AG09309 (cell line): Measurements from ENCODE around the gene CARMIL3.

Source experiments
- DNase-seq: peaks from one replicate; pipeline ENCODE4 v3.0.0-alpha.2; 2010; ENCODE audit warnings: low read depth
- H3K4me3 ChIP-seq: 2 replicates; pipeline ENCODE4 v1.5.1; 2011; ENCODE audit warnings: mild to moderate bottlenecking, low read depth, low read length, moderate library complexity; ENCODE audit not compliant: control insufficient read depth
- CTCF ChIP-seq: IDR thresholded peaks from 2 replicates; pipeline ENCODE4 v1.5.1; 2011; ENCODE audit warnings: mild to moderate bottlenecking, low read depth, low read length, inconsistent platforms; ENCODE audit not compliant: insufficient read depth, control insufficient read depth; ENCODE audit errors: missing control alignments

Gene CARMIL3

GRCh38 chr14:24115422-24116127 is 63.8 kb downstream of the CARMIL3 start:
- DNase-seq, result no peak
- TF ChIP-seq CTCF, result no peak
- peak overlapping the region; percentile 79 for H3K4me3 ChIP-seq

GRCh38 chr14:24116128-24116814 is 64.5 kb downstream of the CARMIL3 start:
- no peak for TF ChIP-seq CTCF

GRCh38 chr14:24117179-24117578 is 65.4 kb downstream of the CARMIL3 start:
- no peak overlapping the region for H3K4me3 ChIP-seq
- no peak for TF ChIP-seq CTCF

More at GRCh38 chr14:24116128-24116814, 64.5 kb downstream of the CARMIL3 start:
- no peak for DNase-seq
- H3K4me3 ChIP-seq, result no peak overlapping the region; the same call in 1 of the 2 replicates

More at GRCh38 chr14:24117179-24117578, 65.4 kb downstream of the CARMIL3 start:
- no peak for DNase-seq
